MCF 10A (cell line): ENCODE measurements around the gene NRXN3. TPM values are rescaled to one million over a fixed set of nuclear protein-coding genes. Genes with fewer than 3 reads are reported as not detected.
"Not testable (repeated sequence)": the region's sequence is repeated elsewhere in the genome, so short reads cannot be mapped to it uniquely, and the experiment has no call there.

Source experiments
- BruUV-seq: library from RNA; stranded (reverse); fragments of 400-500 nt; replicated peaks from 2 replicates; lab custom pipeline; 2021; lab: Mats Ljungman, UMichigan
- CTCF ChIA-PET: fragments of 300-600 bp; sonication (Branson Sonifier 250); formaldehyde crosslinking; extraction: SDS; loops from one replicate; lab custom pipeline; 2021; ENCODE audit warnings: antibody characterized with exemption, inconsistent platforms; lab: Yijun Ruan, JAX
- POLR2A ChIA-PET: fragments of 300-600, 350-650 bp; sonication (Branson Sonifier 250); formaldehyde crosslinking; extraction: SDS; loops from one replicate; lab custom pipeline; 2020; ENCODE audit warnings: antibody characterized with exemption, inconsistent platforms; lab: Yijun Ruan, JAX
- DNase-seq: peaks from one replicate; pipeline ENCODE4 v3.0.0-alpha.2; 2018; ENCODE audit not compliant: unreplicated experiment
- H3K27ac Mint-ChIP-seq: one replicate; pipeline ENCODE4 v1.8.0; 2022; ENCODE audit warnings: mild to moderate bottlenecking, low read depth, mixed read lengths; ENCODE audit not compliant: unreplicated experiment
- H3K27me3 Mint-ChIP-seq: one replicate; pipeline ENCODE4 v1.8.0; 2022; ENCODE audit warnings: mixed read lengths; ENCODE audit not compliant: insufficient read depth, unreplicated experiment
- H3K36me3 Mint-ChIP-seq: one replicate; pipeline ENCODE4 v1.8.0; 2022; ENCODE audit warnings: mild to moderate bottlenecking, moderate library complexity, mixed read lengths; ENCODE audit not compliant: insufficient read depth, unreplicated experiment
- H3K4me1 Mint-ChIP-seq: one replicate; pipeline ENCODE4 v1.8.0; 2022; ENCODE audit warnings: mixed read lengths; ENCODE audit not compliant: insufficient read depth, unreplicated experiment
- H3K4me3 Mint-ChIP-seq: one replicate; pipeline ENCODE4 v1.8.0; 2022; ENCODE audit warnings: mild to moderate bottlenecking, moderate library complexity, mixed read lengths; ENCODE audit not compliant: unreplicated experiment
- H3K9me3 Mint-ChIP-seq: one replicate; pipeline ENCODE4 v1.8.0; 2022; ENCODE audit warnings: mixed read lengths; ENCODE audit not compliant: unreplicated experiment
- intact Hi-C: fragments of 100-400 bp; cut with micrococcal nuclease; formaldehyde crosslinking; loops from 2 replicates; pipeline ENCODE4 v1.14.1; 2022
- total RNA-seq: library from RNA; stranded (reverse); gene quantifications from 2 replicates; pipeline ENCODE4 v1.2.3, GENCODE V29; 2022
- TF ChIP-seq, protein P1 (sequence below): fragments of 200-600 bp; IDR thresholded peaks from one replicate; pipeline ENCODE4 v1.8.0; 2022; ENCODE audit warnings: antibody characterized with exemption, mild to moderate bottlenecking; ENCODE audit not compliant: unreplicated experiment

Gene NRXN3
- total RNA-seq, 1 experiment from 2014 or later: not detected

GRCh38 chr14:79100578-79100977 is 930.4 kb downstream of the NRXN3 start:
- intact Hi-C loops: no loop called here
- no peaks in the 10 kb centered on the region for H3K36me3 Mint-ChIP-seq
- ChIA-PET POLR2A (no interaction called here), CTCF (no interaction called here)
- no TSS peak for BruUV-seq
- no peak overlapping the region for H3K27ac Mint-ChIP-seq
- H3K4me3 Mint-ChIP-seq: no peak overlapping the region
- no peaks in the 10 kb centered on the region for H3K4me1 Mint-ChIP-seq
- H3K9me3 Mint-ChIP-seq: no peaks in the 10 kb centered on the region
- no peak for DNase-seq
- TF ChIP-seq, protein P1, sequence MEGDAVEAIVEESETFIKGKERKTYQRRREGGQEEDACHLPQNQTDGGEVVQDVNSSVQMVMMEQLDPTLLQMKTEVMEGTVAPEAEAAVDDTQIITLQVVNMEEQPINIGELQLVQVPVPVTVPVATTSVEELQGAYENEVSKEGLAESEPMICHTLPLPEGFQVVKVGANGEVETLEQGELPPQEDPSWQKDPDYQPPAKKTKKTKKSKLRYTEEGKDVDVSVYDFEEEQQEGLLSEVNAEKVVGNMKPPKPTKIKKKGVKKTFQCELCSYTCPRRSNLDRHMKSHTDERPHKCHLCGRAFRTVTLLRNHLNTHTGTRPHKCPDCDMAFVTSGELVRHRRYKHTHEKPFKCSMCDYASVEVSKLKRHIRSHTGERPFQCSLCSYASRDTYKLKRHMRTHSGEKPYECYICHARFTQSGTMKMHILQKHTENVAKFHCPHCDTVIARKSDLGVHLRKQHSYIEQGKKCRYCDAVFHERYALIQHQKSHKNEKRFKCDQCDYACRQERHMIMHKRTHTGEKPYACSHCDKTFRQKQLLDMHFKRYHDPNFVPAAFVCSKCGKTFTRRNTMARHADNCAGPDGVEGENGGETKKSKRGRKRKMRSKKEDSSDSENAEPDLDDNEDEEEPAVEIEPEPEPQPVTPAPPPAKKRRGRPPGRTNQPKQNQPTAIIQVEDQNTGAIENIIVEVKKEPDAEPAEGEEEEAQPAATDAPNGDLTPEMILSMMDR: no peak
- H3K27me3 Mint-ChIP-seq: no peaks in the 10 kb centered on the region

DNA sequence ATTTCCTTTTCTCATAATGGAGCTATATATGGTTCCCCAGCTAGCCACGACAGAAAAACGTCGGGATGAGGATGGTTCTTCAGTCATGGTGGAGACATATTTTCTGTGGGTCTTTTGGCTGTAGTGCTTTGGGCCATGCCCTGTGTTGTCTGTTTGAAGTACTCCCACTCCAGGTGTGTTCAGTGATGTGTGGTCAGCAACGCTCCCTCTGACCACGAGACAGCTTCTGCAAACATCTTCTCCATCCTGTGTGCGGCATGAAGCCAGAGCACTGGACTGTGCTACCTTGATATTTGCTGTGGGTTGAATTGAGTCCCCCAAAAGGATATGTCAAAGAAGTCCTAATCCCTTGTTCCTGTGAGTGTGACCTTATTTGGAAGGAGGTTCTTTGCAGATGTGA is 931.2 kb downstream of the NRXN3 start:
- H3K4me3 Mint-ChIP-seq: no peak overlapping the region
- no TSS peak for BruUV-seq

DNA sequence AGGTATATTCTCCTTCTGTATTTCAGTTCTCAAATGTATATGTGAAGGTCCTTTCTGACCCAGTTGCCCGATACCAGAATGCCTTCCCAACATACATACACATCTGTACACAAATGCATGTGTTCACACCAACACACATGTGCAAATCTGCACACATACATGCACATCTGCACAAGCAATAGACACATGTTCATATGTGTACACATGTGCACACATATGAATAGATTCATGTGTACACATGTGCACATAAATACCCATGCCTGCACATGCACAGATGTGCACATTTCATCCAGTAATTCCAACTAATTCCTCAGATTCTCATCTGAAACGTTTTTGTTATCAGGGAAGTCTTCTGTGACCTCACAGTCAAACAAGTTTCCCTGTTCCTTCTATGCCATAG is 933.6 kb downstream of the NRXN3 start:
- no peak overlapping the region for H3K27ac Mint-ChIP-seq
- H3K4me1 Mint-ChIP-seq: no peaks in the 10 kb centered on the region
- ChIA-PET POLR2A (no interaction called here), CTCF (no interaction called here)
- H3K27me3 Mint-ChIP-seq: no peaks in the 10 kb centered on the region
- TF ChIP-seq, protein P1: no peak
- no peak overlapping the region for H3K4me3 Mint-ChIP-seq
- no TSS peak for BruUV-seq
- intact Hi-C loops: no loop called here
- H3K9me3 Mint-ChIP-seq: no peaks in the 10 kb centered on the region
- H3K36me3 Mint-ChIP-seq: no peaks in the 10 kb centered on the region
- DNase-seq: no peak

More for the DNA sequence above, 931.2 kb downstream of the NRXN3 start:
- POLR2A ChIA-PET: no interaction called here
- no peaks in the 10 kb centered on the region for H3K9me3 Mint-ChIP-seq
- intact Hi-C loops: no loop called here
- no peak for DNase-seq
- H3K4me1 Mint-ChIP-seq: no peaks in the 10 kb centered on the region
- CTCF ChIA-PET: no interaction called here
- no peak overlapping the region for H3K27ac Mint-ChIP-seq
- TF ChIP-seq, protein P1: no peak
- H3K36me3 Mint-ChIP-seq: no peaks in the 10 kb centered on the region
- H3K27me3 Mint-ChIP-seq: no peaks in the 10 kb centered on the region

DNA sequence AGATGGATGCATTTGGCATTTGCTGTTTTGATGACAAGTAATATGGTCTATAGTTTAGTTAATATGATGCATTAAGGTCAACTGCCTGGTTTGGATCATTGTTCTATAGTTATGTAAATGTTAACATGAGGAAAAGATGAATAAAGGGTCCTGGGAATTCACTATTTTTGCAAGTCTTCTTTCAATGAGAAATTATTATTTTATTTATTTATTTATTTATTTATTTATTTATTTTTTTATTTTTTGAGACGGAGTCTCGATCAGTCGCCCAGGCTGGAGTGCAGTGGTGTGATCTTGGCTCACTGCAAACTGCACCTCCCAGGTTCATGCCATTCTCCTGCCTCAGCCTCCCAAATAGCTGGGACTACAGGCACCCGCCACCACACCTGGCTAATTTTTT is 940.4 kb downstream of the NRXN3 start:
- H3K9me3 Mint-ChIP-seq, H3K27me3 Mint-ChIP-seq, H3K4me1 Mint-ChIP-seq, H3K27ac Mint-ChIP-seq, intact Hi-C loops, CTCF ChIA-PET, DNase-seq, H3K4me3 Mint-ChIP-seq, BruUV-seq, H3K36me3 Mint-ChIP-seq, POLR2A ChIA-PET: not testable (repeated sequence)

DNA sequence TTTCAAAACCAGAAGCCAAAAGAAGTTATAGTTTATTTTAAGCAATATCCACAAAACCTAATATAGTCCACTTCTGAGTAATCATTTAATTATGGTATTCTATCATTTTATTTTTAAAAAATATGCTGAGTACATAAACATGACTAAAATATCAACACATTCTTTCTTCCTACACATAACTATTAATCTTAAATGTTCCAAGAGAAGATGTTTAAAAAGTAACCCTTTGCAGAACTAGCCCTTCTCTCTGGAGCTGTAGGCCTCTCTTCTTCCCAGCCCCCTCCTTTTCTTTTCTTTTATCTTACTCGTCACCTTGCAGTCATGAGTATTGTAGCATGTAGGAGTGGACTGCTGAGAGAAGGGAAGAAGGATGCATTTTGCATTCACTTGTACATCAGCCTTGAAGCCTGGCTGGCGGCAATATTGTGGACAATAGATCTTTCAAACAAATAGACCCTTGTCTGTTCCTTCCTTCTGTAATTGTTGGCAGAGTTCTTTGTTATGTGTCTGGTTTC is 941.9 kb downstream of the NRXN3 start:
- ChIA-PET CTCF (no interaction called here), POLR2A (interaction anchor here (0.8 kb wide), 1 partner anchor 728 kb away, joined by 3 read pairs; no protein-coding TSS in a partner anchor)
- no peaks in the 10 kb centered on the region for H3K4me1 Mint-ChIP-seq
- no peaks in the 10 kb centered on the region for H3K36me3 Mint-ChIP-seq
- no peaks in the 10 kb centered on the region for H3K9me3 Mint-ChIP-seq
- H3K27ac Mint-ChIP-seq: no peak overlapping the region
- no peaks in the 10 kb centered on the region for H3K27me3 Mint-ChIP-seq
- no TSS peak for BruUV-seq
- no peak for DNase-seq
- no peak overlapping the region for H3K4me3 Mint-ChIP-seq
- intact Hi-C loops: no loop called here
- TF ChIP-seq, protein P1: no peak
